Measurements from ENCODE around the gene SLC39A6.
A peak's percentile ranks its signal among the peaks of the same experiment; 100 is the strongest.
"Not testable (repeated sequence)": the region's sequence is repeated elsewhere in the genome, so short reads cannot be mapped to it uniquely, and the experiment has no call there.

SLC39A6 gene

GRCh38 chr18:36132756-36133155, 3.6 kb upstream of the SLC39A6 start:
- DNase-seq: no peak

GRCh38 chr18:36131692-36132483, 2.7 kb upstream of the SLC39A6 start:
- no peak for DNase-seq

GRCh38 chr18:36130883-36131653, 1.9 kb upstream of the SLC39A6 start:
- DNase-seq: no peak

GRCh38 chr18:36130039-36130831, 1.1 kb upstream of the SLC39A6 start:
- peak; percentile 9 for DNase-seq

- no peak for DNase-seq
Observed at GRCh38 chr18:36128907-36129299, 237 bp downstream of the SLC39A6 start.

GRCh38 chr18:36128530-36128870, 640 bp downstream of the SLC39A6 start:
- DNase-seq: no peak

- no peak for DNase-seq
Observed at GRCh38 chr18:36127836-36128529, 1.2 kb downstream of the SLC39A6 start.

GRCh38 chr18:36126668-36127067, 2.5 kb downstream of the SLC39A6 start:
- DNase-seq: peak; percentile 11

- no peak for DNase-seq
Observed at GRCh38 chr18:36124841-36125240, 4.3 kb downstream of the SLC39A6 start.

GRCh38 chr18:36120297-36120696, 8.8 kb downstream of the SLC39A6 start:
- DNase-seq: no peak

GRCh38 chr18:36116771-36117170, 12.4 kb downstream of the SLC39A6 start:
- DNase-seq: not testable (repeated sequence)

- no peak for DNase-seq
Observed at GRCh38 chr18:36114738-36115137, 14.4 kb downstream of the SLC39A6 start.

- DNase-seq: no peak
Observed at GRCh38 chr18:36114251-36114650, 14.9 kb downstream of the SLC39A6 start.

- no peak for DNase-seq
Observed at GRCh38 chr18:36112302-36112701, 16.8 kb downstream of the SLC39A6 start.

- DNase-seq: no peak
Observed at GRCh38 chr18:36109737-36110136, 19.4 kb downstream of the SLC39A6 start.

GRCh38 chr18:36108601-36109000, 20.5 kb downstream of the SLC39A6 start:
- DNase-seq: no peak

GRCh38 chr18:36108196-36108595, 20.9 kb downstream of the SLC39A6 start:
- no peak for DNase-seq

- DNase-seq: no peak
Observed at GRCh38 chr18:36107477-36107876, 21.7 kb downstream of the SLC39A6 start.

- DNase-seq: no peak
Observed at GRCh38 chr18:36104749-36105148, 24.4 kb downstream of the SLC39A6 start.

- no peak for DNase-seq
Observed at GRCh38 chr18:36101943-36102342, 27.2 kb downstream of the SLC39A6 start.

GRCh38 chr18:36099311-36099710, 29.8 kb downstream of the SLC39A6 start:
- no peak for DNase-seq

GRCh38 chr18:36096955-36097354, 32.2 kb downstream of the SLC39A6 start:
- no peak for DNase-seq

All from activated CD4-positive, alpha-beta T cell treated with anti-CD3 and anti-CD28 coated beads, Interleukin-2, Interleukin-6, amounts not matched to agents 100 ng/mL and 50 ng/mL, durations not matched to agents 16 hours and 8 hours (primary cell).